ENCODE results near the gene PTOV1. TPM values are rescaled to one million over a fixed set of nuclear protein-coding genes. Genes with fewer than 3 reads are reported as not detected.
A peak's percentile ranks its signal among the peaks of the same experiment; 100 is the strongest.

Gene PTOV1
- total RNA-seq (100 to 1,000 TPM; 149 to 165 (median 156) TPM), total RNA-seq (17.7 to 112 (median 78.7) reads per million in 29 experiments)
- total RNA-seq (2013), result 59.4 TPM

- ATAC-seq (replicated peaks in 1 of 4) (peak; percentile 86 to 91 (median 88)), DNase-seq (peak; percentile 69 to 93 (median 81))
- H3K27me3 ChIP-seq (replicated peaks in 1 of 2; ENCODE audit: control insufficient read depth in 2 of 2, extremely low read depth in 1 of 2, insufficient read depth in 2 of 2, low read length in 1 of 2), result no peaks in the 10 kb centered on the region
- Mint-ChIP-seq H3K4me1 (peaks cover 32 to 44% (median 42%) of the 10 kb centered on the region in 3 donors), H3K27ac (peak within 1 kb of the TSS; percentile 91 to 96), H3K27me3 (no peaks in the 10 kb centered on the region), H3K4me3 (peak within 1 kb of the TSS; percentile 86 to 91 (median 88)), H3K9me3 (peaks cover 0 to 5% (median 5%) of the 10 kb centered on the region in 3 donors), H3K36me3 (peaks cover 4% of the 10 kb centered on the region)
- ChIA-PET POLR2A (interaction anchor here (1.0 to 1.3 kb wide), 3 partner anchors 19 to 33 kb away, joined by 3 to 6 read pairs (median 4); partner anchors contain the start of gene MED25 (in 1 of the 2)), CTCF (interaction anchor here in 1 of 2 donors (0.6 to 1.1 kb wide), 5 partner anchors 15 to 857 kb away, joined by 3 to 4 read pairs (median 3); partner anchors contain the start of genes FUZ, GYS1 and RUVBL2)
- peak within 1 kb of the TSS; percentile 79 to 99 for H3K4me3 ChIP-seq (ENCODE audit: control insufficient read depth in 1 of 2, extremely low read depth in 1 of 2, low read length in 1 of 2)
- H3K27ac ChIP-seq (ENCODE audit: low read length), result peak within 1 kb of the TSS; percentile 99
- peaks cover 5 to 6% of the 10 kb centered on the region in 2 donors for H3K36me3 ChIP-seq (ENCODE audit: control insufficient read depth in 2 of 2, extremely low read depth in 1 of 2, insufficient read depth in 1 of 2, low read length in 1 of 2)
- under 1% methylated on average over 98 of the region's 98 CpGs for WGBS (ENCODE audit: insufficient coverage)
- no peaks in the 10 kb centered on the region for H3K9me3 ChIP-seq
- peaks cover 10 to 37% of the 10 kb centered on the region in 2 experiments for H3K4me1 ChIP-seq (ENCODE audit: control insufficient read depth in 1 of 2, extremely low read depth in 1 of 2, insufficient read depth in 2 of 2, low read length in 2 of 2)
Observed at GRCh38 chr19:49850487-49851342, at the start of gene PTOV1. TSS of gene PTOV1 (plus strand) at chr19:49851159.

GRCh38 chr19:49801401-49801888 lies 49.5 kb upstream of the PTOV1 start:
- no peak overlapping the region for H3K27ac Mint-ChIP-seq
- peaks cover 16 to 66% of the 10 kb centered on the region in 2 donors for H3K36me3 ChIP-seq (ENCODE audit: control insufficient read depth in 2 of 2, extremely low read depth in 1 of 2, insufficient read depth in 1 of 2, low read length in 1 of 2)
- no peaks in the 10 kb centered on the region for H3K27me3 Mint-ChIP-seq
- no peak overlapping the region for H3K4me3 Mint-ChIP-seq
- ChIA-PET POLR2A (no interaction called here), CTCF (no interaction called here)
- no peaks in the 10 kb centered on the region for H3K9me3 Mint-ChIP-seq
- ATAC-seq (replicated peaks in 1 of 4), result no peak
- H3K36me3 Mint-ChIP-seq, result peaks cover 28% of the 10 kb centered on the region
- DNase-seq, result no peak
- no peak overlapping the region for H3K4me3 ChIP-seq (ENCODE audit: control insufficient read depth in 1 of 2, extremely low read depth in 1 of 2, low read length in 1 of 2)
- H3K27me3 ChIP-seq (replicated peaks in 1 of 2; ENCODE audit: control insufficient read depth in 2 of 2, extremely low read depth in 1 of 2, insufficient read depth in 2 of 2, low read length in 1 of 2), result no peaks in the 10 kb centered on the region
- H3K4me1 Mint-ChIP-seq, result no peaks in the 10 kb centered on the region
- 99% methylated on average over 27 of the region's 32 CpGs for WGBS (ENCODE audit: insufficient coverage)
- no peaks in the 10 kb centered on the region for H3K9me3 ChIP-seq
- H3K4me1 ChIP-seq (ENCODE audit: control insufficient read depth in 1 of 2, extremely low read depth in 1 of 2, insufficient read depth in 2 of 2, low read length in 2 of 2), result no peaks in the 10 kb centered on the region
- H3K27ac ChIP-seq (ENCODE audit: low read length), result no peak overlapping the region

GRCh38 chr19:49801966-49802661 lies 48.8 kb upstream of the PTOV1 start:
- ATAC-seq (replicated peaks in 1 of 4), result no peak
- no peak overlapping the region for H3K27ac Mint-ChIP-seq

GRCh38 chr19:49802836-49803528 lies 48.0 kb upstream of the PTOV1 start:
- Mint-ChIP-seq H3K4me1 (peaks cover under 1 to 6% (median 3%) of the 10 kb centered on the region in 3 donors), H3K4me3 (no peak overlapping the region), H3K36me3 (peaks cover 24% of the 10 kb centered on the region), H3K27ac (no peak overlapping the region), H3K9me3 (no peaks in the 10 kb centered on the region), H3K27me3 (no peaks in the 10 kb centered on the region)
- 100% methylated on average over 8 of the region's 24 CpGs for WGBS (ENCODE audit: insufficient coverage)
- ChIA-PET CTCF (interaction anchor here in 1 of 2 donors (0.5 kb wide), 1 partner anchor 179 kb away, joined by 4 read pairs; no protein-coding TSS in a partner anchor), POLR2A (no interaction called here)
- Histone ChIP-seq H3K27me3 (replicated peaks in 1 of 2; ENCODE audit: control insufficient read depth in 2 of 2, extremely low read depth in 1 of 2, insufficient read depth in 2 of 2, low read length in 1 of 2) (no peaks in the 10 kb centered on the region), H3K4me1 (ENCODE audit: control insufficient read depth in 1 of 2, extremely low read depth in 1 of 2, insufficient read depth in 2 of 2, low read length in 2 of 2) (no peaks in the 10 kb centered on the region), H3K4me3 (ENCODE audit: control insufficient read depth in 1 of 2, extremely low read depth in 1 of 2, low read length in 1 of 2) (no peak overlapping the region), H3K27ac (ENCODE audit: low read length) (no peak overlapping the region), H3K9me3 (no peaks in the 10 kb centered on the region), H3K36me3 (ENCODE audit: control insufficient read depth in 2 of 2, extremely low read depth in 1 of 2, insufficient read depth in 1 of 2, low read length in 1 of 2) (peaks cover 15 to 55% of the 10 kb centered on the region in 2 donors)
- DNase-seq, result no peak
- ATAC-seq (replicated peaks in 1 of 4), result no peak

More at GRCh38 chr19:49801966-49802661, 48.8 kb upstream of the PTOV1 start:
- Histone ChIP-seq H3K27ac (ENCODE audit: low read length) (no peak overlapping the region), H3K4me3 (ENCODE audit: control insufficient read depth in 1 of 2, extremely low read depth in 1 of 2, low read length in 1 of 2) (no peak overlapping the region), H3K4me1 (ENCODE audit: control insufficient read depth in 1 of 2, extremely low read depth in 1 of 2, insufficient read depth in 2 of 2, low read length in 2 of 2) (no peaks in the 10 kb centered on the region), H3K36me3 (ENCODE audit: control insufficient read depth in 2 of 2, extremely low read depth in 1 of 2, insufficient read depth in 1 of 2, low read length in 1 of 2) (peaks cover 15 to 59% of the 10 kb centered on the region in 2 donors), H3K27me3 (replicated peaks in 1 of 2; ENCODE audit: control insufficient read depth in 2 of 2, extremely low read depth in 1 of 2, insufficient read depth in 2 of 2, low read length in 1 of 2) (no peaks in the 10 kb centered on the region), H3K9me3 (no peaks in the 10 kb centered on the region)
- DNase-seq, result no peak
- Mint-ChIP-seq H3K9me3 (no peaks in the 10 kb centered on the region), H3K4me3 (no peak overlapping the region), H3K27me3 (no peaks in the 10 kb centered on the region), H3K36me3 (peaks cover 24% of the 10 kb centered on the region), H3K4me1 (no peaks in the 10 kb centered on the region)
- CTCF ChIA-PET, result interaction anchor here in 1 of 2 donors (0.6 kb wide), 1 partner anchor 190 kb away, joined by 3 read pairs; no protein-coding TSS in a partner anchor
- 94% methylated on average over 31 of the region's 38 CpGs for WGBS (ENCODE audit: insufficient coverage)
- POLR2A ChIA-PET, result no interaction called here

GRCh38 chr19:49803529-49803856 lies 47.5 kb upstream of the PTOV1 start:
- peaks cover 24% of the 10 kb centered on the region for H3K36me3 Mint-ChIP-seq
- Histone ChIP-seq H3K9me3 (no peaks in the 10 kb centered on the region), H3K27ac (ENCODE audit: low read length) (no peak overlapping the region), H3K4me1 (ENCODE audit: control insufficient read depth in 1 of 2, extremely low read depth in 1 of 2, insufficient read depth in 2 of 2, low read length in 2 of 2) (peaks cover 0 to 4% of the 10 kb centered on the region in 2 experiments), H3K4me3 (ENCODE audit: control insufficient read depth in 1 of 2, extremely low read depth in 1 of 2, low read length in 1 of 2) (no peak overlapping the region), H3K36me3 (ENCODE audit: control insufficient read depth in 2 of 2, extremely low read depth in 1 of 2, insufficient read depth in 1 of 2, low read length in 1 of 2) (peaks cover 15 to 50% of the 10 kb centered on the region in 2 donors), H3K27me3 (replicated peaks in 1 of 2; ENCODE audit: control insufficient read depth in 2 of 2, extremely low read depth in 1 of 2, insufficient read depth in 2 of 2, low read length in 1 of 2) (no peaks in the 10 kb centered on the region)
- H3K27ac Mint-ChIP-seq, result no peak overlapping the region
- H3K4me3 Mint-ChIP-seq, result no peak overlapping the region
- DNase-seq (no peak), ATAC-seq (replicated peaks in 1 of 4) (no peak)
- ChIA-PET POLR2A (no interaction called here), CTCF (no interaction called here)
- peaks cover 4 to 6% (median 6%) of the 10 kb centered on the region in 3 donors for H3K4me1 Mint-ChIP-seq
- no peaks in the 10 kb centered on the region for H3K9me3 Mint-ChIP-seq
- WGBS (ENCODE audit: insufficient coverage), result 97% methylated on average over 6 of the region's 6 CpGs
- H3K27me3 Mint-ChIP-seq, result no peaks in the 10 kb centered on the region

Measured in T-cell (primary cell).